HEK293T (cell line): Measurements from ENCODE around the gene RAPSN.

Experiments
- BHLHE40 ChIP-seq: fragments of 450-650 bp; IDR thresholded peaks from 2 replicates; pipeline ENCODE4 v1.6.1; 2016; ENCODE audit warnings: mild to moderate bottlenecking, moderate library complexity, borderline replicate concordance
- CTBP1 ChIP-seq: fragments of 450-650 bp; IDR thresholded peaks from 2 replicates; pipeline ENCODE4 v1.6.1; 2016; ENCODE audit warnings: borderline replicate concordance
- ELF4 ChIP-seq: fragments of 450-650 bp; IDR thresholded peaks from 2 replicates; pipeline ENCODE4 v1.6.1; 2017; ENCODE audit warnings: antibody characterized with exemption
- HDGF ChIP-seq: fragments of 450-650 bp; IDR thresholded peaks from 2 replicates; pipeline ENCODE4 v1.6.1; 2017; ENCODE audit warnings: antibody characterized with exemption, borderline replicate concordance
- LEF1 ChIP-seq: fragments of 450-650 bp; IDR thresholded peaks from 2 replicates; pipeline ENCODE4 v1.6.1; 2017; ENCODE audit warnings: mild to moderate bottlenecking, borderline replicate concordance
- PKNOX1 ChIP-seq: fragments of 450-650 bp; IDR thresholded peaks from 2 replicates; pipeline ENCODE4 v1.6.1; 2016
- SP1 ChIP-seq: fragments of 450-650 bp; IDR thresholded peaks from 2 replicates; pipeline ENCODE4 v1.6.1; 2017
- TARDBP ChIP-seq: fragments of 450-650 bp; IDR thresholded peaks from 2 replicates; pipeline ENCODE4 v1.6.1; 2016

DNA sequence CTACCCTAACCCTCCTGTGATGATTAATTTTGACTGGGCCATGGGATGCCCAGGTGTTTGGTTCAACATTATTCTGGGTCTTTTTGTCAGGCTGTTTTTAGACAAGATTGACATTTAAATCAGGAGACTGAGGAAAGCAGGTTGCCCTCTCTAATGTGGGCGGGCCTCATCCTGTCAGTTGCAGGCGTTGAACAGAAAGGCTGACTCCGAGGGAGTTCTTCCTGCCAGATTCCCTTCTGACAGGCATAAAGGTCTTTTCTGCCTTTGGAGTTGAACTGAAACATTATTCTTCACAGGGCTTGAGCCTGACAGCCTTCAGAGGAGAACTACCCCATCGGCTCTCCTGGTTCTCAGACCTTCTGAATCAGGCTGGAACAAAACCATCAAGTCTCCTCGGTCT, 18.4 kb downstream of the RAPSN start:
- no peak for TF ChIP-seq SP1
- no peak for TF ChIP-seq TARDBP
- TF ChIP-seq BHLHE40: no peak
- TF ChIP-seq CTBP1: no peak
- no peak for TF ChIP-seq LEF1
- no peak for TF ChIP-seq ELF4
- no peak for TF ChIP-seq PKNOX1
- no peak for TF ChIP-seq HDGF
